ENCODE measurements around the gene LIN37.
"Not testable (repeated sequence)": the region's sequence is repeated elsewhere in the genome, so short reads cannot be mapped to it uniquely, and the experiment has no call there.

Gene LIN37

GRCh38 chr19:35719402-35720162 is 28.8 kb upstream of the LIN37 start:
- no peak for DNase-seq (ENCODE audit: low read depth)

GRCh38 chr19:35720163-35720524 is 28.2 kb upstream of the LIN37 start:
- no peak for DNase-seq (ENCODE audit: low read depth)

- no peak for DNase-seq (ENCODE audit: low read depth)
Measured at GRCh38 chr19:35720648-35721047, 27.7 kb upstream of the LIN37 start.

- no peak for DNase-seq (ENCODE audit: low read depth)
Measured at GRCh38 chr19:35721374-35721773, 27.0 kb upstream of the LIN37 start.

- no peak for DNase-seq (ENCODE audit: low read depth)
Measured at GRCh38 chr19:35722461-35722860, 25.9 kb upstream of the LIN37 start.

GRCh38 chr19:35722897-35723296 is 25.5 kb upstream of the LIN37 start:
- no peak for DNase-seq (ENCODE audit: low read depth)

GRCh38 chr19:35723671-35724070 is 24.7 kb upstream of the LIN37 start:
- DNase-seq (ENCODE audit: low read depth), result no peak

GRCh38 chr19:35724132-35724531 is 24.2 kb upstream of the LIN37 start:
- not testable (repeated sequence) for DNase-seq (ENCODE audit: low read depth)

GRCh38 chr19:35724560-35724959 is 23.8 kb upstream of the LIN37 start:
- DNase-seq (ENCODE audit: low read depth), result no peak

GRCh38 chr19:35725216-35725861 is 23.0 kb upstream of the LIN37 start:
- DNase-seq (ENCODE audit: low read depth), result no peak

GRCh38 chr19:35727053-35727955 is 21.1 kb upstream of the LIN37 start:
- DNase-seq (ENCODE audit: low read depth), result no peak

GRCh38 chr19:35727956-35728706 is 20.2 kb upstream of the LIN37 start:
- no peak for DNase-seq (ENCODE audit: low read depth)

GRCh38 chr19:35729021-35729420 is 19.4 kb upstream of the LIN37 start:
- DNase-seq (ENCODE audit: low read depth), result no peak

GRCh38 chr19:35729763-35730162 is 18.6 kb upstream of the LIN37 start:
- DNase-seq (ENCODE audit: low read depth), result no peak

- DNase-seq (ENCODE audit: low read depth), result no peak
Measured at GRCh38 chr19:35730326-35730725, 18.1 kb upstream of the LIN37 start.

GRCh38 chr19:35731353-35731752 is 17.0 kb upstream of the LIN37 start:
- DNase-seq (ENCODE audit: low read depth), result no peak

- DNase-seq (ENCODE audit: low read depth), result no peak
Measured at GRCh38 chr19:35731779-35732405, 16.5 kb upstream of the LIN37 start.

GRCh38 chr19:35732540-35733179 is 15.7 kb upstream of the LIN37 start:
- no peak for DNase-seq (ENCODE audit: low read depth)

GRCh38 chr19:35733180-35734125 is 14.9 kb upstream of the LIN37 start:
- no peak for DNase-seq (ENCODE audit: low read depth)

- DNase-seq (ENCODE audit: low read depth), result no peak
Measured at GRCh38 chr19:35734273-35734672, 14.1 kb upstream of the LIN37 start.
